HG03575 (cell line): ENCODE measurements around the gene RIOK3.

ENCODE experiments used
- ATAC-seq: cut with Tn5 transposase; IDR thresholded peaks from one replicate; pipeline ENCODE4 v1.9.1; 2021; ENCODE audit not compliant: unreplicated experiment, insufficient number of reproducible peaks, low FRiP score; ENCODE audit errors: extremely low read depth

RIOK3 gene

GRCh38 chr18:23519734-23520133 lies 66.6 kb downstream of the RIOK3 start:
- no peak for ATAC-seq

GRCh38 chr18:23521271-23521670 lies 68.2 kb downstream of the RIOK3 start:
- no peak for ATAC-seq

GRCh38 chr18:23521907-23522306 lies 68.8 kb downstream of the RIOK3 start:
- ATAC-seq, result no peak

- ATAC-seq, result no peak
Measured at GRCh38 chr18:23523429-23524212, 70.5 kb downstream of the RIOK3 start.

GRCh38 chr18:23524213-23524707 lies 71.2 kb downstream of the RIOK3 start:
- no peak for ATAC-seq

- ATAC-seq, result no peak
Measured at GRCh38 chr18:23526501-23527063, 73.5 kb downstream of the RIOK3 start.

GRCh38 chr18:23528580-23529472 lies 75.7 kb downstream of the RIOK3 start:
- ATAC-seq, result no peak

- no peak for ATAC-seq
Measured at GRCh38 chr18:23529604-23530003, 76.5 kb downstream of the RIOK3 start.

GRCh38 chr18:23530195-23530594 lies 77.1 kb downstream of the RIOK3 start:
- no peak for ATAC-seq

- ATAC-seq, result no peak
Measured at GRCh38 chr18:23531912-23532311, 78.8 kb downstream of the RIOK3 start.
